ENCODE results near the gene ALG14.
"Not testable (repeated sequence)": the region's sequence is repeated elsewhere in the genome, so short reads cannot be mapped to it uniquely, and the experiment has no call there.

ALG14 gene

DNA sequence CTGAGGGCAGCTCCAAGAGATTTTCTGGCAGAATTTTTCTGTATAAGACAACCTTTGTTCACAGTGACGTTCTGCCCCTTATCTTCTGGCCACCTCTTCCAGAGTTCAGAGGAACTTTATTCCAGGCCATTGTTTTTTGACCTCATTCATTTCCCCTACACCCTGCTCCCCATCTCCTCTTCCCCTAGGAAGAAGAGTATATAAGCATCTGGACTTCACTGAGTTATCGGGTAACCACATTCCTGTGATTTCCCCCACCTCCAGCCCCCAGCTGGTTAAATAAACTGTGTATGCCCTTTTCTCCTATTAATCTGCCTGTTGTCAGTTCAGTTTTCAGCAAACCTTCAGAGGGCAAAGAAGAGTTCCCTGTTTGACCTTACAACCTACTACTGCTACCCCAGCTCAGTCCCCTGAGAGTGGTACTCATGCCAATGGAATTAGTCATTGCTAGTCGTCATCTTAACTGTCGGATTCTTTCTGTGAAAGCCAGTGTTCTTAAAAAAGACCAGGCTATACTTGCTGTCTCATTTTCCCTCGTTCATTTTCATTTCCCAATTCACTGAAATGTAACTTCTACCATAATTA, 14.3 kb upstream of the ALG14 start:
- DNase-seq = no peak

DNA sequence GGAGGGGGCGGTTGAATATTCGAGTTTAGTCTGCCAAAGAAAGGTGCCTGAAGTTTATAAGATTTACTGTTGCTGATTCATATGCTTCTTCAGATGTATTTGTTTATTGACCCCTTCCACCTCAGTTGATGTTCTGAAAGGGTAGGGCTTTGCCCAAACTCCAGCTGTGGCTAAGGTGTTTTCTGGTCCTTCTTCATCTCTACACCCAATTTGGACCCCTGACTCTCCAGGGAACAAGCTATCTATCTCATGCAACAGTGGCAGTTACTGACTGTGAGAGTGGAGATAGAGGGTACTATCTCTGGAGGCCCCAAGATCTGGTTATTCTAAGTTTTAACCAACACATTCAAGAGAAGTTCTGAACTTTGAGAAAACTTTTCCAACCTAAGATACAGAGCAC, 12.6 kb upstream of the ALG14 start:
- no peak for DNase-seq

DNA sequence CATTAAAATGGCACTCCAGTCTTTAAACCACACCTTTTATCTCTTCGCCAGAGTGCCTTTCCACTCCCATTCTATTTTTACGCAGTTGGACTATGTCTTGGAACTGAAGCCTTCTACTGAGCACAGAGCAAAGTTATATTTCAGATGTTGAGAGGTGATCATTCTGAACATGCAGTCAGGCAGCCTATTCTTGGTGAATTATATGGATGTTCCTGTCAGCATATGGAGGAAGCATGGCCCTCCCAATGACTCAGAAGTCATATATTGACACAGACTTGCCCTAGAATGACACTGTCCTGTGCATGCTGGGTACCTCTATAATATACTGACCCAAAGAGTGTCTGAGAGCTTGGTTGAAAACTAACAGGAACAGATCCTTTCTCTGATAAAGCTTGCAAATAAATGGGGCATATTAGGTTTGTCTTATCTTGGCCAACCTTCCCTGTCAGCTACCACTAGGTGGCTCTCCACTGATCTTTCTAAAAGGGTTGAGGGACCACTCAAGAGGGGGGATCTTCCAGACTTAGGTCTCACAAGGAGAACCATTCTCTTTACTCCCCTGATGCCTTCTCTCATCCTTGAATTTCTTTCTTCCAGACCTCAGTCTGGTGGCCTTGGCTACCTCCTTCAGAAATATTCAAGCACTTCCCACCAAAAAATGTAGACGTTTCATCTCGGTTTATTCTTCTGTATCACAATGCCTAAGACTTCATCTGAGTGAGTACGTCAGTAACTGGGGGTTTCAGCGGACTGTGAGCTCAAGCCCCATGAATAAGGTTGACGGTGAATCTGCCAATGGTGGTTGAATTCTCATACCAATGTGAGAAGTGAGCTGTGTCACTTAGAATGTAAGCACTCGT, 11.8 kb upstream of the ALG14 start:
- DNase-seq = peak; percentile 5

DNA sequence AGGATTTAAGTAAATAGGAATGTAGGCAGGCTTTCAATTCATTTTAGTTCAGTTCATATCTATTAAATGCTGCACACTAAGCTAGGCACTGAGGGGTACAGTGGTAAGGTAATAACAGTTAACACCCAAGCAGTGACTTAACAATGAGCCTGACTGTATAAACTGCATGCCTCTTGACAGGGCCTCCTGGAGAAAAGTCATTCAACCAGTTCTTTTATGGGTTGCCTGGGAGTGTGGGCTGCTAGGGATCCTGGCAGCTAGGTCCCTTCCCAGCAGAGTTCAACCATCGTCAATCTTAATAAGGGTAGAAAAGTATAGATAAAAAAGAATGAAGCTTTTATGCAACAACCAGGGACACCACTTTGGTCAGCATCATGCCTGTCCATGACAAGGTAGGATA, 8.1 kb upstream of the ALG14 start:
- no peak for DNase-seq

DNA sequence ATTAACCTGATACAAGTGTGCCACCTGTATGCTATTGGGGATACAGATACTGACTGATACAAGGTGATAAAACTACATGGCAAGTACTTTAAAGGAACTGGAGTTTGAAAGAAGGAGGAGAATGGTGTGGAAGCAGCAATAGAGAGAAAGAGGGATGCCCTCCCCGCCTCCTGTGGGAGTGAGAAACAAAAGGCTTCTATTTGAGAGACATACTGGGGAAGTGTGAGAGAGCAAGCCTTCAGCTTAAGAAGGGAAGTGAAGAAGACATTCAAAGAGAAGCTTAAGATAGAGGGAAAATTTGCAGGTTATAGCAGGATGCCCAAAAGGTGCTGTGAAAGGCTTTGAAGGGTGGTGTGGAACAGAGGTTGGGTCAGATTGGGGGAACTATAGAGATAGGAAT, 7.7 kb upstream of the ALG14 start:
- no peak for DNase-seq

DNA sequence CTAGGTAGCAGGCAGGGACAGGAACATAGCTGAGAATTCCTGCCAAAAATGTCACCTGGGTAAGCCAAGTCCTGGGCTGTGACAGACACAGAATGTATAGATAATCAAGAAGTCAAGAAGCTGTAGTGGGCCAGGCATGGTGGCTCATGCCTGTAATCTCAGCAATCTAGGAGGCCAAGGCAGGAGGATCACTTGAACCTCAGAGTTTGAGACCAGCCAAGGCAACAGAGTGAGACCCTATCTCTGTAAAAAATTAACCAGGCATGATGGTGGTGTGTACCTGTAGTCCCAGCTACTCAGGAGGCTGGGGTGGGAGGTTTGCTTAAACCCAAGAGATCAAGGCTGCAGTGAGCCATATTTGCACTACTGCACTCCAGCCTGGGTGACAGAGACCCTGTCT, 3.3 kb upstream of the ALG14 start:
- no peak for DNase-seq

DNA sequence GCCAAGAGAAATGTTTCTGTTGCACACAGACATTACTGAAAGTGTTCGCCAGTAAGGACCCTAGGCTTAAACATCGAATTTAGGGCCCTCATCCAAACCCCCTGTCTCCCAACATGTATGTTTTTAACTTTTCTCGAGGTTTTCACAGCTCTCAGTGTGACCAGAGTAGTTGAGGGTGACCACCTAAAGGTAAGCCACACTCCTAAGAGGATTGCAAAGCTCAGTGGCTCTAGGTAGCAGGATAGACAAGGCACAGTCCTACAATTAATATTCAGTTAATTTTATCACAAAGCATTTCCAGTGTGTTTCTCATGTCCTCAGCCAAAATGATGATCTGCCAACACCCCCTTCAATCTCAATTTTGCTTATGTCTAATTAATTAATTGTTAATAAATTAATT, 695 bp upstream of the ALG14 start:
- no peak for DNase-seq

DNA sequence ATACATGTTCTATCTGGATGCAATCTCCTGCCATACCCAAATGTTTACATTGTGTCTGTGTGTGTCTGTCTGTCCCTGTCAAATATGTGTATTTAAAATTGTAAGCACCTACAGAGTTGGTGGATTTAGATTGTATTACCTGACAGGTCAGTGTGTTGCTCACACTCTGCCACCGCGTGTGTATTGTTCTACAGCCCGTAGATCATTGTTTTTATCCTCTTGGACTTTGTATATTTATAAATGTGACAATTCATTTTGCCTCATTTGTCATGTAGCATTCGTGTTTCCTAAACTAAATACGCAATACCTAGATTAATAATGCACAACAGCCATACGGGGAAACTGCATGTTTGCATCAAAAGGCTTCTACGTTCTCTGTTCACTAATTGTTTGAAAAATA, 634 bp downstream of the ALG14 start:
- DNase-seq = no peak

DNA sequence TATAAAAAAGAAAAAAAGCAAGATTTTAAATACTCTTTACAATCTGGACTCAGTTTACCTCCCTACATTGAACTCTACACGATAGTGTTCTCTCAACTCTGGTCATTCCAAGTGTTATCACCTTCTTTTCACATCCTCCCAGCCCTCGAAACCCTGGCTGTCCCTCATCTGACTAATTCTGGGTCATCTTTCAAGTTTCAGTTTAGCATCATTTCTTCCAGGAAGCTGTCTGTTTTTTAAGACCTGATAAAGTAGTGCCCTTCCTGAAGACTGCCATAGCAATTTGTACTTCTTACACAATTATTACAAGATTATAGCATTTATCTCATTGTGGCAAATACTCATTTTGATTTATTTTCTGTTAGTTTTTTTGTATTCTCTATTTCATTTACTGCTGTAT, 1.2 kb downstream of the ALG14 start:
- DNase-seq = no peak

DNA sequence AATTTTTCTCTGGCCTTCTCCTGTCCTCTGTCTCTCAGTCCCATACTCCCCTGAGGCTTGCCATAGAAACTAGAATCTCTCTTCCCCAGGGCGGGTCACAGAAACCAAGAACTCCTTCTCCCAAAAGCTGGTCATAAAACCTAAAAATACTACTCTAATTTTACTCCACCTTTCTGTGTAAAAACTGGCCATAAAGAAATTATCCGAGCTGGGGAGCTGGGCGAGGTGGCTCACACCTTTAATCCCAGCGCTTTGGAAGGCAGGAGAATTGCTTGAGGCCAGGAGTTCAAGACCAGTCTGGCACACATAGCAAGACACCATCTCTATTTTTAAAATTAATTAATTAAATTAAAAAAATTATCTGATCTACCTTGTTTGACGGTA, 3.0 kb downstream of the ALG14 start:
- no peak for DNase-seq

DNA sequence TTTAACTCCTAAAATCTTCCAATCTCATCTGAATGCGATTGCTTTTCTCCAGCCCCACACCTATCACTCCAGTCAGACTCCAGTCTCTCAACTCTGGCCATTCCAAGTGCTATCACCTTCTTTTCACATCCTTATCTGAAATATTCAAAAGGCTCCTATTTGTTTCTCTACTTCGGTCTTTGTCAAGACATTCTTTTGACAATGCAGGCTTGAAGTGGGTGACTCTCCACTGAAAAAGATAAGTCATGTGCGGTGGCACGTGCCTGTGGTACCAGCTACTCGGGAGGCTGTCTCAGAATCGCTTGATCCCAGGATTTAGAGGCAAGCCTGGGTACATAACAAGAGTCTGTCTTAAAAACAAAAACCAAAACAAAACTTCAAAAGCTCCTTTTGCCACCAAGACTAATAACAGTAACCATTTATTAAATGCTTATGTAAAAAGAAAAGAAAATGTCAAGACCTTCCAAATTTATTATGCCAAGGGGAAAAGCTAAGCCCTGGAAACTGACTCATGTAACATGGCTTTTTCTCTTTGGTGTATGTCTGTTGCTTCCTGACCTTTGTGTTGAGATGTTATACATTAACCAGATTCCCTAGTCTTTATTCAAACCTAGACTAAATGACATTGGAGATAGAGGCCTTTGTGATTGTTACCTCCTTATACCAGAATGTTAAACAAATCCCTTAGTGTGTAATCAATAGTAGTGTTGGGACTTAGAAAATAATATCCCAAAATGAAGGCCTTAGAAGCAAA, 3.6 kb downstream of the ALG14 start:
- DNase-seq = no peak

DNA sequence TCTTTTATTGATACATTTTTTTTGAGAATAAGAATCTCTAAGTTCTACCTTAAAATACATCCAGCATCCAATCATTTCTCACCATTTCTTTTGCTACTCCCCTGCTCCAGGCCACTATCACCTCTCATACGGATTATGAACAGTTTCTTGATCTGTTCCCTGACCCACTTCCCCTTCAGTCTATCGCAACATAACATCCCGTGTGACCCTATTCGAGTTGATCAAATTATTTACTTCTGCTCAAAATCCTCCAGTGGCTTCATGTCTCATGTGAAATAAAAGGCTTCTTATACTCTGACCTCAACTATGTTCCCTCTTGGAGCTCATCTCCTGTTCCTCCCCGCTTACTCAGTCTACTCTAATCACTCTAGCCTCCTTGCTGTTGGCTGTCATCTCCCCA, 5.2 kb downstream of the ALG14 start:
- no peak for DNase-seq

DNA sequence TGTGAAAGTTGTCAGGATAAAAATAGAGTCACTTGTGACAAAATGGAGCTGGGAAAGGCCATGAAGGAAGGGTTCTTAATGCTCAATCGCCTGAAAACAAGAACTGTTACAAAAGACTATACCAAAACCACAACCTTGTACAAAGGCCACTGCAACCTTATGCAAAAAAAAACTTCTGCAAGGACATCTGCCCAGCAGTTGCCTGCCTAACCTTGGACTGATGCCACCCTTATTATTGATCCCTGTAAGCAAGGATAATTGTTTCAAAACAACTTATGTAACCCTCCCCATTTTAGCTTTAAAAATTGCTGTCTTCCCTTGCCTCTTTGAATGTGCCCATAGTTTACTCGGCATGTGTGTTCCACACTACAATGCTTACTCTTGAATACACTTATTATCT, 5.7 kb downstream of the ALG14 start:
- DNase-seq = peak; percentile 4

DNA sequence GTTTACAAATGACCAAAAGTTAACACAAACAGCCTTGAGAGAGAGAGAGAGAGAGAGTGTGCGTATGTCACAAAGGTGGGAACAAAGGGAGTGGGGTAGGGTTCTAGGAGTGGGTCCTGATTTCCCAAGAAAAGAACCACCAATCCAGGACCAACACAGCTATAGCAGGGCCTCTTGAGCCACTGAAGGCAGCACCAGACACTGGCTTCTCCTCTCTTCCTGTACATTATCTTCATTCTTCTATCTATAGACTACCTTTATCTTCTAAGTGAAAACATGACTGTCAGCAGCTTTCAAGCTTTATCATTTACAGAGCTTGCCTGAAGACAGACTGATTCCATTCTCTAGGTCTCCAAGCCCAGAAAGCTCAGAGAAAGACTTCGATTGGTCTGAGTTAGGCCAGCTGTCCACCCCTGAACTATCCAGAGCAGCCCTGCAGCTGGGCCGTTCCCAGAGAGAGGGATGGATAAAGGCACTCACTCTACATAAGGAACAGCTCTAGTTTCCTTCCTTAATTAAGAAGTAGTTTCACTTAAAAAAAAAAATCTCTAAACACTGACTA, 11.2 kb downstream of the ALG14 start:
- DNase-seq = no peak

DNA sequence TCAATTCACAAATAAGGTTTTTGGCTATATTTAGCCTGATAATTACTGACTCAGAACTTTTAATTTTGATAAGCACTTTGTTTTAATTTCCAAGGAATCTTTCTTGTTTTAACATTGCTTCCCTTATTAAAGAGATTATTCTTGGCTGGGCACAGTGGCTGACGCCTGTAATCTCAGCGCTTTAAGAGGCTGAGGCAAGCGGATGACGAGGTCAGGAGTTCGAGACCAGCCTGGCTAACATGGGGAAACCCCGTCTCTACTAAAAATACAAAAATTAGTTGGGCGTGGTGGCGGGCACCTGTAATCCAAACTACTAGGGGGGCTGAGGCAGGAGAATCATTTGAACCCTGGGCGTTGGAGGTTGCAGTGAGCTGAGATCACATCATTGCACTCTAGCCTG, 13.8 kb downstream of the ALG14 start:
- DNase-seq = no peak

DNA sequence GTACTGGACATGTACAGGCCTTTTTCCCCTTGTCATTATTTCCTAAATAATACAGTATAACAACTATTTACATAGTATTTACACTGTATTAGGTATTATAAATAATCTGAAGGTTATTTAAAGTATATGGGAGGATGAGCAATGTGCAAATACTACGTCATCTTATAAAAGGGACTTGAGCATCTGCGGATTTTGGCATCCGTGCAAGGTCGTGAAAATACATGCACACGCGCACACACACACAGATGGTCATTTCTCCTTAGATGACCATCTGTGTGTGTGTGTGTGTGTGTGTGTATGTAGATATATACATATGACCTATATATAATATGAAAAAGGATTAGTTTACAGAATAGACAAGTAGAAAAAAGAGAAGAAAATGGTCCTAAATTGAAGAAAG, 15.4 kb downstream of the ALG14 start:
- DNase-seq = no peak

DNA sequence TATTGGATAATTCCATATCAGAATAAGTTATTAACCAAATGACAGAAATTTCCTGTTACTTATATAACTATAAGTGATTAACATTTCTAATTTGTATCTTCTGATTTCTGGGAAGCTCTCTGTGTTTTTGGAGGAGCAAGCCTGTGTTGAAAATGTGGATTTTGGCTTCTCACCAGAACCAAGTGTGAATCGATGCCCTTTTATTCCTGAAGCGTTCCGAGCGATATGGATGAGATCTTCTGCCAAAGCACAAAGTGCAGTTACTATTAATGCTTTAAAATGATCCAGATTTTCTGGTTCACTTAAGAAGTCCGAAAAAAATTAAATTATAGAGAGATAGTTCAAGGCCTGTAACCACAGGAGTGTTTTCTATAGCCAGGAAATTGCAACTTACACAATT, 22.8 kb downstream of the ALG14 start:
- no peak for DNase-seq

DNA sequence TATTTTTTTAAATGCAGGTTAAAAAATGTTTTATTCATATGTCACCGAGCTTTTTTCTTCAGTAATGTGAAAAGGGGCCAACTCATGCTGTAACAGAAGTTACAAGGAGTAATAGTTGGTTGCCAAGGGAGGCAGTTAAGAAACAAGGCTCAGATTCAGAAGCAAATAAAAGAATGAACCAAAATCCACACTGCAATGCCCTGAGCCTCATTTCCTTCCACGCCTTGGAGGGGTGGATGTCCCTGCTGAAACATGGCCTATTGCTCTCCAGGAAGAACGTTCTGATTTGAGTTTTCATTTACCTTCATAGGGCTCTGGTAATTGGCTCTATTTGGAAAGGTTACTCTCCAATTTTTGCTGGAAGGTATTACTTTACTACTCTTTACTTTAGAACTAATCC, 24.4 kb downstream of the ALG14 start:
- DNase-seq = no peak

DNA sequence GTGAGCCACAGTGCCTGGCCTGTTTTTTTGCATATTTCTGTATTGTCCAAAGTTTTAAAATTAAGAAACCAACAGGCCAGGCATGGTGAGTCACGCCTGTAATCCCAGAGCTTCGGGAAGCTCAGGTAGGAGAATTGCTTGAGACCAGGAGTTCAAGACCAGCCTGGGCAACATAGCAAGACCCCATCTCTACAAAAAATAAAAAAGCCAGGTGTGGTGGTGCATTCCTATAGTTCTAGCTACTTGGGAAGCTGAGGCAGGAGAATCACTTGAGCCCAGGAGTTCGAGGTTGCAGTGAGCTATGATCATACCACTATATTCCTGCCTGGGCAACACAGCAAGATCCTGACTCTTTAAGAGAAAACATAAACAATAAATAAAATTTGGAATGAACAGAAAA, 25.1 kb downstream of the ALG14 start:
- DNase-seq = not testable (repeated sequence)

DNA sequence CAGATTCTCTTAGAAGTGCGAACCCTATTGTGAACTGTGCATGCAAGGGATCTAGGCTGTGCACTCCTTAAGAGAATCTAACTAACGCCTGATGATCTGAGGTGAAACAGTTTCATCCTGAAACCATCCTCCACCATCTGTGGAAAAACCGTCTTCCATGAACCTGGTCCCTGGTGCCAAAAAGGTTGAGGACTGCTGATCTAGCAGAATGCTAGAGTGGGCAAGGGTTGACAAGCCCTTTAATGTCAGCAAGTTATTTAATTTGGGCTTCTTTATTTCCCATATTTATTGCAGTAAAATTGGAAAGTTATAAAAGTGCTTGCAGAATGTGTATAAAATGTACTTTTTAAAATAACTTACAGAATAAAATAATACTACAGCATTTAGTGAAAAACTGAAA, 26.4 kb downstream of the ALG14 start:
- no peak for DNase-seq

DNA sequence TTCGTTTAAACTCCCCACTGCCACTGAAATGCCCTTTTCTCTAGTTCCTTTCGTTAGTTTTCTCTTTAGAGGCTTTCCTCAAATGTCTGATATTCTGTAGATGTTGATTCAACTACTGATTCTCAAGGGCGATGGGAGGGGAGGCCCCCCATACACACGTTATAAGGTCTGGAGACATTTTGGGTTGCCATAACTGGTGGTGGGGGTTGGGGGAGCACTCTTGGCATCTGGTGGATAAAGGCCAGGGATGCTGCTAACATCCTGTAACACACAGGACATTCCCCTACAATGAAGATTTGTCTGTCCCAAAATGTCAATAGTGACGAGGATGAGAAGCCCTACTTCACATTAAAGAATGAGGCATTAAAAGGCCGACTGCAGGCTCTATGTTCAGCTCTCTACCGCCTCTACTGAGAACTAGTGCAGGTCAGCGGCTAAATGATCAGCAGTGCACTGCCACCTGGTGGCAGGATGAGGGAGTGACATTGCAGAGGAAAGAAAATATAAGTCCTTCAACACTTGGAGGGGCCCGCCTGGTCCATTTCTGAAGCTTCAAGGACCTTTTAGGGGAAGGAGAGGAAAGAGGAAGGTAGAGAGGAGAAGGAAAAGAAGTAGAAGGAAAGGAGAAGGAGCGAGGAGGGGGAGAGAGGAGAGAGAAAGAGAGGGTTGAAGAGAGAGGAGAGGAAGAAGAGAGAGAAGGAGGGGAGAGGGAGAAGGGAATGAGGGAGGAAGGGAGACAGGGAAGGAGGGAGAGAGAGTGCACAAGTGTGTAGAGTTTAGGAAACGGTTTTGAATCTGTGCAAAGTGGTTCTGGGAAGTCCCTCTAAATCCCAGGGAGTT, 29.4 kb downstream of the ALG14 start:
- peak; percentile 74 for DNase-seq

DNA sequence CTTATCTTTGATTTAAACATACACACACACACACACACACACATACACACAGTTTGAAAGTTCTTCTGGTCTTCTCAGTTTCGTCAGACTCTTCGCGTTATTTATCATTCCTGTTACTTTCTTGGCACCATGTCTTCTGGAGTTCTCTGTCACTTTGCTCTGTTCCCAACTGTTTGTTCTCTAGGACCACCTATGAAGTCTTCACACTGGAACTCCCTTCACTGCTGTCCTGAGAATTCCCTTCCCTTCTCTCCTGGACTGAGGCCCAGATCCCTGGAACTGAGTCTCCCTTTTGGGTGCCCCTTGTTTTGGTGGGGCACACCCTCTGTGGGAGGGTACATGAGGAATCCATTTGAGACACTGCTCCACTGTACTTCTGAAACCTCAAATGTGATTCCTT, 30.5 kb downstream of the ALG14 start:
- no peak for DNase-seq
